Psoas muscle (tissue), 8 donors: ENCODE data around the gene CYP4V2. TPM values are rescaled to one million over a fixed set of nuclear protein-coding genes. Genes with fewer than 3 reads are reported as not detected.

Source experiments
- ATAC-seq, 4 donors: fragments of 200-7000 bp; cut with Tn5 transposase; one replicate each; pipeline ENCODE4 v1.9.1; 2020; ENCODE audit warnings: moderate library complexity in 3 of 4, mild to moderate bottlenecking in 2 of 4
- DNase-seq, 2 donors: peaks; one replicate each; pipeline ENCODE4 v3.0.0-alpha.2; 2020
- H3K27ac ChIP-seq: fragments of 200-600 bp; one replicate; pipeline ENCODE4 v1.8.0; 2022
- H3K27me3 ChIP-seq, 3 donors: fragments of 200-600 bp in 1 of 3; one replicate each; pipeline versions ENCODE4 v1.6.1 to v1.8.0; 2013 to 2022; ENCODE audit warnings: low read length in 2 of 3, mild to moderate bottlenecking in 2 of 3, moderate library complexity in 1 of 3; ENCODE audit not compliant: insufficient read depth in 3 of 3
- H3K36me3 ChIP-seq, 2 donors: fragments of 200-600 bp in 1 of 2; one replicate each; pipeline versions ENCODE4 v1.6.1 to v1.8.0; 2013 to 2022; ENCODE audit warnings: low read depth in 1 of 2, mild to moderate bottlenecking in 1 of 2, moderate library complexity in 1 of 2; ENCODE audit not compliant: insufficient read depth in 1 of 2
- H3K4me1 ChIP-seq: fragments of 200-600 bp; one replicate; pipeline ENCODE4 v1.8.0; 2022
- H3K4me3 ChIP-seq: fragments of 200-600 bp; one replicate; pipeline ENCODE4 v1.8.0; 2022; ENCODE audit warnings: mild to moderate bottlenecking
- H3K9me3 ChIP-seq: fragments of 200-600 bp; one replicate; pipeline ENCODE4 v1.8.0; 2022
- CTCF ChIP-seq: fragments of 200-600 bp; IDR thresholded peaks from one replicate; pipeline ENCODE4 v1.8.0; 2022; ENCODE audit warnings: antibody characterized with exemption
- WGBS, 3 donors: extraction: QIAGEN DNeasy Blood & Tissue Kit; methylation state at CpG; one replicate each; pipeline versions ENCODE4 v1.1.6 to v1.1.7; 2013; 5-methylcytosine and 5-hydroxymethylcytosine counted together
- intact Hi-C, 2 donors: fragments of 100-400 bp; cut with DNase I; formaldehyde crosslinking; loops; one replicate each; pipeline versions ENCODE4 v1.11.0 to v1.14.2; 2022
- long read RNA-seq, 2 donors: library from polyadenylated mRNA; unstranded; transcript quantifications; one replicate each; pipeline ENCODE4 v2.0.0, GENCODE V29; 2021
- polyA plus RNA-seq, 3 donors: library from polyadenylated mRNA; stranded (reverse); fragments of 200-250 nt; gene quantifications; one replicate each; pipeline ENCODE4 v1.2.3, GENCODE V29; 2013
- total RNA-seq, 4 donors: library from RNA; stranded (reverse); fragmentation: NEBNext Ultra II Directional in 2 of 4; extraction: Animal tissue kit (Norgen Biotek cat#: 25700) in 2 of 4; gene quantifications; one replicate each; pipeline versions ENCODE4 v1.2.1 to v1.2.4, GENCODE V29; 2021 to 2023
- donor health status: healthy with polysubstance abuse.
- donor health status: DM: no; HTN: no; CAD: no; lungs with moderate emphysema.
- donor health status: Bipolar disorder and iron deficiency.
- donor health status: healthy.
- donor health status: DM: yes; HTN: yes; CAD: no.
- donor health status: DM: no; HTN: no; CAD: no.
- donor health status: DM: no; HTN: no; CAD: no.
- donor health status: DM: yes; HTN: yes; CAD: no.

The CYP4V2 gene
- total RNA-seq, result 1 to 10 TPM; 3.9 to 6.8 (median 4.8) TPM
- 1 to 10 TPM; 2.6 to 5.1 (median 5.0) TPM for polyA plus RNA-seq
- long read RNA-seq, donor 1, partial matches to known transcripts, result 1 of 3 reads
- long read RNA-seq, donor 1, other reads (novel, unspliced or antisense), result 1 of 3 reads
- long read RNA-seq, donor 2, partial matches to known transcripts, result 1 of 9 reads
- long read RNA-seq, donor 2, other reads (novel, unspliced or antisense), result 8 of 9 reads

- DNase-seq, result peak; percentile 82 to 89
- Histone ChIP-seq H3K4me1 (peaks cover 27% of the 10 kb centered on the region), H3K36me3 (peaks cover 2 to 15% of the 10 kb centered on the region in 2 donors), H3K9me3 (no peaks in the 10 kb centered on the region), H3K27ac (peak within 1 kb of the TSS; percentile 97), H3K4me3 (peak within 1 kb of the TSS; percentile 94), H3K27me3 (no peaks in the 10 kb centered on the region)
- peak; percentile 83 to 91 (median 90) for ATAC-seq
- 0 to 1% (median 0%) methylated on average over 79 to 107 of the region's 107 CpGs for WGBS, 3 donors
- peak; percentile 46 for TF ChIP-seq CTCF
- intact Hi-C loops, result loop anchor here in 1 of 2 donors (2.0 kb wide), 1 partner anchor 123 kb away; the partner anchor contains the start of gene TLR3
These were observed at the start of gene CYP4V2 for GRCh38 chr4:186191200-186192065. Gene CYP4V2 (plus strand): TSS chr4:186191567. CDS start chr4:186191824, 257 bp downstream.

- intact Hi-C loops, result no loop called here
- H3K36me3 ChIP-seq, result no peaks in the 10 kb centered on the region
- H3K9me3 ChIP-seq, result no peaks in the 10 kb centered on the region
- no peaks in the 10 kb centered on the region for H3K27me3 ChIP-seq
- WGBS, 3 donors, result 1 to 4% (median 1%) methylated on average over 25 to 69 of the region's 72 CpGs
- H3K4me3 ChIP-seq, result peak overlapping the region; percentile 71
- TF ChIP-seq CTCF, result peak; percentile 10
- no peaks in the 10 kb centered on the region for H3K4me1 ChIP-seq
- H3K27ac ChIP-seq, result peak overlapping the region; percentile 56
- ATAC-seq (peak; percentile 57 to 81 (median 72)), DNase-seq (peak; percentile 71 to 72)
These were observed 47.0 kb upstream of the CYP4V2 start for GRCh38 chr4:186144198-186144945.

- Histone ChIP-seq H3K4me3 (peak overlapping the region; percentile 71), H3K27ac (peak overlapping the region; percentile 67), H3K4me1 (no peaks in the 10 kb centered on the region), H3K36me3 (no peaks in the 10 kb centered on the region), H3K9me3 (no peaks in the 10 kb centered on the region), H3K27me3 (no peaks in the 10 kb centered on the region)
- intact Hi-C loops, result no loop called here
- peak; percentile 67 to 74 for DNase-seq
- WGBS, 3 donors, result 0 to 1% (median 1%) methylated on average over 25 to 54 of the region's 54 CpGs
- TF ChIP-seq CTCF, result no peak
- peak; percentile 74 to 83 (median 77) for ATAC-seq
These were observed 46.3 kb upstream of the CYP4V2 start for GRCh38 chr4:186144946-186145569.

- H3K27ac ChIP-seq, result no peak overlapping the region
- no peaks in the 10 kb centered on the region for H3K36me3 ChIP-seq
- no peak overlapping the region for H3K4me3 ChIP-seq
- no peaks in the 10 kb centered on the region for H3K4me1 ChIP-seq
- no peak for ATAC-seq
- DNase-seq, result no peak
- no peak for TF ChIP-seq CTCF
- WGBS, 3 donors, result 74 to 85% (median 81%) methylated on average over 9 of the region's 9 CpGs
- H3K9me3 ChIP-seq, result no peaks in the 10 kb centered on the region
- no peaks in the 10 kb centered on the region for H3K27me3 ChIP-seq
- intact Hi-C loops, result no loop called here
These were observed 44.9 kb upstream of the CYP4V2 start for GRCh38 chr4:186146458-186146857.
